Measurements from ENCODE around the gene AHRR.

The AHRR gene

GRCh38 chr5:476102-476813 is 154.7 kb downstream of the AHRR start:
- H3K4me3 ChIP-seq (ENCODE audit: control insufficient read depth in 1 of 7, extremely low read depth in 1 of 7, insufficient read depth in 4 of 7, low read depth in 2 of 7, low read length in 6 of 7), result no peak overlapping the region
- ChIA-PET CTCF (interaction anchor here (0.7 kb wide), 2 partner anchors 30 to 53 kb away, joined by 3 to 4 read pairs; no protein-coding TSS in a partner anchor), POLR2A (interaction anchor here (0.6 kb wide), 1 partner anchor 30 kb away, joined by 3 read pairs; no protein-coding TSS in a partner anchor)
- H3K4me1 ChIP-seq (ENCODE audit: control extremely low read depth in 1 of 4, control insufficient read depth in 4 of 4, insufficient read depth in 4 of 4, low read length in 3 of 4), result peaks cover 2 to 34% (median 29%) of the 10 kb centered on the region in 4 experiments
- 90% methylated on average over 49 of the region's 51 CpGs for WGBS (ENCODE audit: insufficient coverage)
- H3K36me3 ChIP-seq (ENCODE audit: control insufficient read depth in 4 of 4, insufficient read depth in 4 of 4, low read length in 3 of 4), result peaks cover 0 to under 1% (median 0%) of the 10 kb centered on the region in 4 experiments
- H3K9me3 ChIP-seq (ENCODE audit: control extremely low read depth in 1 of 5, control insufficient read depth in 4 of 5, insufficient read depth in 2 of 5, low read depth in 1 of 5, low read length in 4 of 5), result no peaks in the 10 kb centered on the region
- no peak for DNase-seq
- H3K27ac ChIP-seq (ENCODE audit: insufficient read depth in 1 of 2, low read depth in 1 of 2, low read length in 2 of 2, poor library complexity in 1 of 2, severe bottlenecking in 2 of 2), result no peak overlapping the region
- H3K27me3 ChIP-seq (replicated peaks in 2 of 5; ENCODE audit: control insufficient read depth in 4 of 5, insufficient read depth in 5 of 5, low read length in 4 of 5), result peaks cover 0 to 37% (median 5%) of the 10 kb centered on the region in 5 experiments

- WGBS (ENCODE audit: insufficient coverage), result 86% methylated on average over 7 of the region's 9 CpGs
- no peaks in the 10 kb centered on the region for H3K36me3 ChIP-seq (ENCODE audit: control insufficient read depth in 4 of 4, insufficient read depth in 4 of 4, low read length in 3 of 4)
- ChIA-PET CTCF (interaction anchor here (0.7 to 0.8 kb wide), 2 partner anchors 30 to 53 kb away, joined by 3 read pairs; no protein-coding TSS in a partner anchor), POLR2A (no interaction called here)
- no peaks in the 10 kb centered on the region for H3K9me3 ChIP-seq (ENCODE audit: control extremely low read depth in 1 of 5, control insufficient read depth in 4 of 5, insufficient read depth in 2 of 5, low read depth in 1 of 5, low read length in 4 of 5)
- H3K4me1 ChIP-seq (ENCODE audit: control extremely low read depth in 1 of 4, control insufficient read depth in 4 of 4, insufficient read depth in 4 of 4, low read length in 3 of 4), result peaks cover under 1 to 29% (median 24%) of the 10 kb centered on the region in 4 experiments
- no peak overlapping the region for H3K4me3 ChIP-seq (ENCODE audit: control insufficient read depth in 1 of 7, extremely low read depth in 1 of 7, insufficient read depth in 4 of 7, low read depth in 2 of 7, low read length in 6 of 7)
- no peak overlapping the region for H3K27ac ChIP-seq (ENCODE audit: insufficient read depth in 1 of 2, low read depth in 1 of 2, low read length in 2 of 2, poor library complexity in 1 of 2, severe bottlenecking in 2 of 2)
- peaks cover 0 to 37% (median 5%) of the 10 kb centered on the region in 5 experiments for H3K27me3 ChIP-seq (replicated peaks in 2 of 5; ENCODE audit: control insufficient read depth in 4 of 5, insufficient read depth in 5 of 5, low read length in 4 of 5)
- DNase-seq, result no peak
These were observed 155.3 kb downstream of the AHRR start for GRCh38 chr5:476814-477175.

GRCh38 chr5:477247-477646 is 155.7 kb downstream of the AHRR start:
- Histone ChIP-seq H3K4me3 (ENCODE audit: control insufficient read depth in 1 of 7, extremely low read depth in 1 of 7, insufficient read depth in 4 of 7, low read depth in 2 of 7, low read length in 6 of 7) (no peak overlapping the region), H3K9me3 (ENCODE audit: control extremely low read depth in 1 of 5, control insufficient read depth in 4 of 5, insufficient read depth in 2 of 5, low read depth in 1 of 5, low read length in 4 of 5) (no peaks in the 10 kb centered on the region), H3K4me1 (ENCODE audit: control extremely low read depth in 1 of 4, control insufficient read depth in 4 of 4, insufficient read depth in 4 of 4, low read length in 3 of 4) (peaks cover 0 to 25% (median 22%) of the 10 kb centered on the region in 4 experiments), H3K27me3 (replicated peaks in 2 of 5; ENCODE audit: control insufficient read depth in 4 of 5, insufficient read depth in 5 of 5, low read length in 4 of 5) (peaks cover 0 to 37% (median 5%) of the 10 kb centered on the region in 5 experiments), H3K36me3 (ENCODE audit: control insufficient read depth in 4 of 4, insufficient read depth in 4 of 4, low read length in 3 of 4) (no peaks in the 10 kb centered on the region), H3K27ac (ENCODE audit: insufficient read depth in 1 of 2, low read depth in 1 of 2, low read length in 2 of 2, poor library complexity in 1 of 2, severe bottlenecking in 2 of 2) (no peak overlapping the region)
- ChIA-PET POLR2A (no interaction called here), CTCF (interaction anchor here (0.6 to 0.8 kb wide), 3 partner anchors 31 to 127 kb away, joined by 3 read pairs; no protein-coding TSS in a partner anchor)
- WGBS (ENCODE audit: insufficient coverage), result 92% methylated on average over 19 of the region's 19 CpGs
- DNase-seq, result no peak

GRCh38 chr5:477871-478270 is 156.4 kb downstream of the AHRR start:
- CTCF ChIA-PET, result interaction anchor here (0.6 kb wide), 1 partner anchor 128 kb away, joined by 3 read pairs; no protein-coding TSS in a partner anchor
- H3K9me3 ChIP-seq (ENCODE audit: control extremely low read depth in 1 of 5, control insufficient read depth in 4 of 5, insufficient read depth in 2 of 5, low read depth in 1 of 5, low read length in 4 of 5), result no peaks in the 10 kb centered on the region
- H3K36me3 ChIP-seq (ENCODE audit: control insufficient read depth in 4 of 4, insufficient read depth in 4 of 4, low read length in 3 of 4), result no peaks in the 10 kb centered on the region
- H3K27ac ChIP-seq (ENCODE audit: insufficient read depth in 1 of 2, low read depth in 1 of 2, low read length in 2 of 2, poor library complexity in 1 of 2, severe bottlenecking in 2 of 2), result no peak overlapping the region
- peaks cover 0 to 37% (median 5%) of the 10 kb centered on the region in 5 experiments for H3K27me3 ChIP-seq (replicated peaks in 2 of 5; ENCODE audit: control insufficient read depth in 4 of 5, insufficient read depth in 5 of 5, low read length in 4 of 5)
- H3K4me3 ChIP-seq (ENCODE audit: control insufficient read depth in 1 of 7, extremely low read depth in 1 of 7, insufficient read depth in 4 of 7, low read depth in 2 of 7, low read length in 6 of 7), result no peak overlapping the region
- peaks cover 0 to 27% (median 22%) of the 10 kb centered on the region in 4 experiments for H3K4me1 ChIP-seq (ENCODE audit: control extremely low read depth in 1 of 4, control insufficient read depth in 4 of 4, insufficient read depth in 4 of 4, low read length in 3 of 4)
- DNase-seq, result no peak
- POLR2A ChIA-PET, result no interaction called here
- WGBS (ENCODE audit: insufficient coverage), result 95% methylated on average over 12 of the region's 13 CpGs

- no peak overlapping the region for H3K27ac ChIP-seq (ENCODE audit: insufficient read depth in 1 of 2, low read depth in 1 of 2, low read length in 2 of 2, poor library complexity in 1 of 2, severe bottlenecking in 2 of 2)
- H3K27me3 ChIP-seq (replicated peaks in 2 of 5; ENCODE audit: control insufficient read depth in 4 of 5, insufficient read depth in 5 of 5, low read length in 4 of 5), result peaks cover 0 to 37% (median 5%) of the 10 kb centered on the region in 5 experiments
- CTCF ChIA-PET, result no interaction called here
- peaks cover 0 to 32% (median 27%) of the 10 kb centered on the region in 4 experiments for H3K4me1 ChIP-seq (ENCODE audit: control extremely low read depth in 1 of 4, control insufficient read depth in 4 of 4, insufficient read depth in 4 of 4, low read length in 3 of 4)
- no peak for DNase-seq
- H3K4me3 ChIP-seq (ENCODE audit: control insufficient read depth in 1 of 7, extremely low read depth in 1 of 7, insufficient read depth in 4 of 7, low read depth in 2 of 7, low read length in 6 of 7), result no peak overlapping the region
- H3K36me3 ChIP-seq (ENCODE audit: control insufficient read depth in 4 of 4, insufficient read depth in 4 of 4, low read length in 3 of 4), result no peaks in the 10 kb centered on the region
- POLR2A ChIA-PET, result no interaction called here
- no peaks in the 10 kb centered on the region for H3K9me3 ChIP-seq (ENCODE audit: control extremely low read depth in 1 of 5, control insufficient read depth in 4 of 5, insufficient read depth in 2 of 5, low read depth in 1 of 5, low read length in 4 of 5)
- WGBS (ENCODE audit: insufficient coverage), result 83% methylated on average over 4 of the region's 18 CpGs
These were observed 157.0 kb downstream of the AHRR start for GRCh38 chr5:478369-478981.

GRCh38 chr5:478982-479535 is 157.5 kb downstream of the AHRR start:
- 96% methylated on average over 18 of the region's 18 CpGs for whole genome bisulfite sequencing (ENCODE audit: insufficient coverage)
- POLR2A ChIA-PET, result no interaction called here

More at GRCh38 chr5:478982-479535, 157.5 kb downstream of the AHRR start:
- no peak for DNase-seq
- Histone ChIP-seq H3K27ac (ENCODE audit: insufficient read depth in 1 of 2, low read depth in 1 of 2, low read length in 2 of 2, poor library complexity in 1 of 2, severe bottlenecking in 2 of 2) (no peak overlapping the region), H3K36me3 (ENCODE audit: control insufficient read depth in 4 of 4, insufficient read depth in 4 of 4, low read length in 3 of 4) (no peaks in the 10 kb centered on the region), H3K4me1 (ENCODE audit: control extremely low read depth in 1 of 4, control insufficient read depth in 4 of 4, insufficient read depth in 4 of 4, low read length in 3 of 4) (peaks cover 0 to 32% (median 26%) of the 10 kb centered on the region in 4 experiments), H3K9me3 (ENCODE audit: control extremely low read depth in 1 of 5, control insufficient read depth in 4 of 5, insufficient read depth in 2 of 5, low read depth in 1 of 5, low read length in 4 of 5) (no peaks in the 10 kb centered on the region), H3K27me3 (replicated peaks in 2 of 5; ENCODE audit: control insufficient read depth in 4 of 5, insufficient read depth in 5 of 5, low read length in 4 of 5) (peaks cover 0 to 31% (median 5%) of the 10 kb centered on the region in 5 experiments), H3K4me3 (ENCODE audit: control insufficient read depth in 1 of 7, extremely low read depth in 1 of 7, insufficient read depth in 4 of 7, low read depth in 2 of 7, low read length in 6 of 7) (no peak overlapping the region)
- CTCF ChIA-PET, result no interaction called here
